ENCODE data around the gene BCAP31. TPM values are rescaled to one million over a fixed set of nuclear protein-coding genes. Genes with fewer than 3 reads are reported as not detected.

BCAP31 gene
- total RNA-seq, 2 donors from 2014 or later = 192 to 206 TPM

GRCh38 chrX:153688506-153688905 lies 35.7 kb downstream of the BCAP31 start:
- H3K9me3 Mint-ChIP-seq = peaks cover 48% of the 10 kb centered on the region
- no peak overlapping the region for H3K27ac ChIP-seq (ENCODE audit: low read depth, low read length)
- peaks cover 9% of the 10 kb centered on the region for H3K4me1 Mint-ChIP-seq
- 0% methylated on average over 49 of the region's 57 CpGs; no CpG with 5 or more reads in 1 of the 2 experiments for WGBS, 2 experiments (ENCODE audit: insufficient coverage in 1 of 2, insufficient read length in 1 of 2)
- no peak overlapping the region for H3K9ac ChIP-seq (ENCODE audit: extremely low read depth, low read length, poor library complexity, severe bottlenecking)
- no peak overlapping the region for H3K27ac Mint-ChIP-seq
- no peaks in the 10 kb centered on the region for H3K9me3 ChIP-seq (ENCODE audit: control insufficient read depth, low read length)
- no peaks in the 10 kb centered on the region for H3K27me3 ChIP-seq (ENCODE audit: control insufficient read depth, insufficient read depth, low read length, poor library complexity, severe bottlenecking)
- no peaks in the 10 kb centered on the region for H3K27me3 Mint-ChIP-seq (ENCODE audit: insufficient read depth)
- peak overlapping the region; percentile 40 for H3K4me3 Mint-ChIP-seq
- TF ChIP-seq, protein P1, sequence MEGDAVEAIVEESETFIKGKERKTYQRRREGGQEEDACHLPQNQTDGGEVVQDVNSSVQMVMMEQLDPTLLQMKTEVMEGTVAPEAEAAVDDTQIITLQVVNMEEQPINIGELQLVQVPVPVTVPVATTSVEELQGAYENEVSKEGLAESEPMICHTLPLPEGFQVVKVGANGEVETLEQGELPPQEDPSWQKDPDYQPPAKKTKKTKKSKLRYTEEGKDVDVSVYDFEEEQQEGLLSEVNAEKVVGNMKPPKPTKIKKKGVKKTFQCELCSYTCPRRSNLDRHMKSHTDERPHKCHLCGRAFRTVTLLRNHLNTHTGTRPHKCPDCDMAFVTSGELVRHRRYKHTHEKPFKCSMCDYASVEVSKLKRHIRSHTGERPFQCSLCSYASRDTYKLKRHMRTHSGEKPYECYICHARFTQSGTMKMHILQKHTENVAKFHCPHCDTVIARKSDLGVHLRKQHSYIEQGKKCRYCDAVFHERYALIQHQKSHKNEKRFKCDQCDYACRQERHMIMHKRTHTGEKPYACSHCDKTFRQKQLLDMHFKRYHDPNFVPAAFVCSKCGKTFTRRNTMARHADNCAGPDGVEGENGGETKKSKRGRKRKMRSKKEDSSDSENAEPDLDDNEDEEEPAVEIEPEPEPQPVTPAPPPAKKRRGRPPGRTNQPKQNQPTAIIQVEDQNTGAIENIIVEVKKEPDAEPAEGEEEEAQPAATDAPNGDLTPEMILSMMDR (conservative IDR thresholded peaks at IDR 0.05) = no peak
- H3K4me1 ChIP-seq (ENCODE audit: control insufficient read depth, insufficient read depth, low read length) = no peaks in the 10 kb centered on the region
- H3K36me3 ChIP-seq (ENCODE audit: control insufficient read depth, insufficient read depth, low read length) = no peaks in the 10 kb centered on the region
- H3K36me3 Mint-ChIP-seq (ENCODE audit: low read depth) = peaks cover 7% of the 10 kb centered on the region
- H3K4me3 ChIP-seq (ENCODE audit: low read length) = no peak overlapping the region
- no peak for DNase-seq

GRCh38 chrX:153688071-153688470 lies 36.1 kb downstream of the BCAP31 start:
- Mint-ChIP-seq H3K27ac (no peak overlapping the region), H3K36me3 (ENCODE audit: low read depth) (peaks cover 7% of the 10 kb centered on the region), H3K9me3 (peaks cover 49% of the 10 kb centered on the region), H3K27me3 (ENCODE audit: insufficient read depth) (no peaks in the 10 kb centered on the region), H3K4me1 (peaks cover 9% of the 10 kb centered on the region), H3K4me3 (peak overlapping the region; percentile 47)
- TF ChIP-seq, protein P1 (conservative IDR thresholded peaks at IDR 0.05) = no peak
- Histone ChIP-seq H3K36me3 (ENCODE audit: control insufficient read depth, insufficient read depth, low read length) (no peaks in the 10 kb centered on the region), H3K27me3 (ENCODE audit: control insufficient read depth, insufficient read depth, low read length, poor library complexity, severe bottlenecking) (no peaks in the 10 kb centered on the region), H3K27ac (ENCODE audit: low read depth, low read length) (no peak overlapping the region), H3K4me1 (ENCODE audit: control insufficient read depth, insufficient read depth, low read length) (no peaks in the 10 kb centered on the region), H3K4me3 (ENCODE audit: low read length) (no peak overlapping the region), H3K9ac (ENCODE audit: extremely low read depth, low read length, poor library complexity, severe bottlenecking) (no peak overlapping the region), H3K9me3 (ENCODE audit: control insufficient read depth, low read length) (no peaks in the 10 kb centered on the region)
- WGBS, 2 experiments (ENCODE audit: insufficient coverage in 1 of 2, insufficient read length in 1 of 2) = 0% methylated on average over 29 of the region's 69 CpGs; no CpG with 5 or more reads in 1 of the 2 experiments
- no peak for DNase-seq

DNA sequence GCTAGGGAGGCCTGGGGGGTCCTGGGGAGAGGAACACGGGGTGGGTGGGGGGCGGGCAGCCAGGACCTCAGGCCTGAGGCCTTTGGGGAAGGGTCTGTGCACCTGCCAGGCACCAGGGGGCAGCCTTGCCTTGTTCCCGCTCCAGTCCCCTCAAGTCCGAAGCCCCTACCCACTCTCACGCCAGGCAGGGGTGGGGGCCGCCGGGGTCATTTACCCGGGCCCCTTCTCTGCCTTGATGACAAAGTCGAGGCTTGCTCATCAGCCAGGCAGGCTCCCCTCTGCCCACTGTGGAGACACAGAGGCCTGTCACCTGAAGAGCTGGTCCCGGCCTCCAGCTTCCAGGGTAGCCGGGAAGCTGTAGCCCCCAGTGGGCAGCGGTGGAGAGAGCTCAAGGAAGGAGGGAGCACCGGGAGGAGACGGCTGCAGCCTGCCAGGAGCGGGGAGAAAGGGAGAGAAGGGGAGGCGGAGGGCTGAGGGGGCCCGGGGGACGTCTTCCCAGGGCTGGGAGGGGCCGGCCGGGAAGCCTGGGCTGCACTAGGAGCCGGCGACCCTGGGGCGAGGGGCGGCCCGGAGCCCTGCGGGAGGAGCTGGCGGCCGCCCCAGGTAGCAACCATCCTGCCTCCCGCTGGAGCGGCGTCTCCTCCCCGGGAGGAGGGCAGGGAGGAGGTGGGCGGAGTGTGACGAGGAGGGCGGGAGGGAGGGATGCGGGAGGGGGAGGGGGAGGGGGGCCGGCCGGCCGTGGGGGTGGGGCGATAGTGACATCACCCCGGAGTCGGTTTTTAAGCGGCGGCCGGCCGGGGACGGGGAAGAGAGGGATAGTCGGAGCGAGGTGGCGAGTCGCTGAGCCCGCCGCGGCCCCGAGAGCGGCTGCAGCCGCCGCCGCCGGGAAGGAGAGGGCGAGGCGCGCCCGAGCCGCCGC lies 36.8 kb downstream of the BCAP31 start, which contains the start of gene SLC6A8:
SLC6A8 (plus strand) TSS at position 806 of the 919 bp plus-strand sequence. CDS start 649 bp downstream, outside the sequence.
- Histone ChIP-seq H3K4me3 (ENCODE audit: low read length) (no peak within 1 kb of the TSS), H3K27me3 (ENCODE audit: control insufficient read depth, insufficient read depth, low read length, poor library complexity, severe bottlenecking) (no peaks in the 10 kb centered on the region), H3K27ac (ENCODE audit: low read depth, low read length) (peak within 1 kb of the TSS; percentile 96), H3K4me1 (ENCODE audit: control insufficient read depth, insufficient read depth, low read length) (no peaks in the 10 kb centered on the region), H3K9ac (ENCODE audit: extremely low read depth, low read length, poor library complexity, severe bottlenecking) (no peak within 1 kb of the TSS), H3K36me3 (ENCODE audit: control insufficient read depth, insufficient read depth, low read length) (no peaks in the 10 kb centered on the region), H3K9me3 (ENCODE audit: control insufficient read depth, low read length) (no peaks in the 10 kb centered on the region)
- 1 to 17% methylated on average over 1 to 36 of the region's 66 CpGs for WGBS, 2 experiments (ENCODE audit: insufficient coverage in 1 of 2, insufficient read length in 1 of 2)
- peak within 1 kb of the TSS; percentile 64 for H3K27ac Mint-ChIP-seq
- DNase-seq = peak; percentile 87
- TF ChIP-seq, protein P1 (conservative IDR thresholded peaks at IDR 0.05) = peak; percentile 70
- H3K4me1 Mint-ChIP-seq = peaks cover 9% of the 10 kb centered on the region
- H3K9me3 Mint-ChIP-seq = peaks cover 50% of the 10 kb centered on the region
- H3K27me3 Mint-ChIP-seq (ENCODE audit: insufficient read depth) = no peaks in the 10 kb centered on the region
- H3K36me3 Mint-ChIP-seq (ENCODE audit: low read depth) = peaks cover 5% of the 10 kb centered on the region
- H3K4me3 Mint-ChIP-seq = peak within 1 kb of the TSS; percentile 47
